Amniotic stem cell (primary cell): ENCODE results near the gene MCRIP2.

Experiments
- DNase-seq: peaks from one replicate; lab custom pipeline; 2025; lab: John Stamatoyannopoulos, UW

MCRIP2 gene

GRCh38 chr16:670485-671352 lies 29.1 kb downstream of the MCRIP2 start:
- DNase-seq = no peak

GRCh38 chr16:671353-672131 lies 29.9 kb downstream of the MCRIP2 start:
- no peak for DNase-seq

- DNase-seq = no peak
Measured at GRCh38 chr16:672371-672770, 30.7 kb downstream of the MCRIP2 start.

DNA sequence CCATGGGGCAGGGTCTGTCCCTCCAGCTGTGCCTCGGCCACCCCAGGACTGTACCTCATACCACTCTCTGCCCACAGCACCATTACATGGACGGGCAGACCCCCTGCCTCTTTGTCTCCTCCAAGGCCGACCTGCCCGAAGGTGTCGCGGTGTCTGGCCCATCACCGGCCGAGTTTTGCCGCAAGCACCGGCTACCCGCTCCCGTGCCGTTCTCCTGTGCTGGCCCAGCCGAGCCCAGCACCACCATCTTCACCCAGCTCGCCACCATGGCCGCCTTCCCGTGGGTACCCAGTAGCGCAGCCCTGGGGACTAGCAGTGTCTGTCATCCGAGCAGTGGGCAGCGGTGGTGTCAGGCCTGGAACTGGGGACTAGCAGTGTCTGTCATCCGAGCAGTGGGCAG lies 31.2 kb downstream of the MCRIP2 start:
- no peak for DNase-seq

DNA sequence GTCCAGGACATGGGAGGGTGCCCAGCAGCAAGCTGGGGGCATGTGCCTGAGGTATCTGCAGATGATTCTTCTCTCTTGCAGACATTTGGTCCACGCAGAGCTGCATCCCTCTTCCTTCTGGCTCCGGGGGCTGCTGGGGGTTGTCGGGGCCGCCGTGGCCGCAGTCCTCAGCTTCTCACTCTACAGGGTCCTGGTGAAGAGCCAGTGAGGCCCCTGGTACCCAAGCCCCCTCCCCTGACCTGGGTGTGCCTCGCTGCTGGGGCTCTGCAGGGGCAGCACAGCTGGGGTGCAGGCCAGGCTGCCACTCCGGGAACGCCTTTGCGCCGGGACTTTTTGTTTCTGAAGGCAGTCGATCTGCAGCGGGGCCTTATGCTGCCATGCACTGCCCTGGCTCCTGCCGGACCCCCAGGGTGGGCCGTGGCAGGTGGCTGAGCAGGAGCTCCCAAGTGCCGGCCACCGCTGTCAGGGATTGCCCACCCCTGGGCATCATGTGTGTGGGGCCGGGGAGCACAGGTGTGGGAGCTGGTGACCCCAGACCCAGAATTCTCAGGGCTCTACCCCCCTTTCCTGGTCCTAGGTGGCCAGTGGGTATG lies 31.9 kb downstream of the MCRIP2 start:
- DNase-seq = no peak

- no peak for DNase-seq
Measured at GRCh38 chr16:674214-674881, 32.7 kb downstream of the MCRIP2 start.

DNA sequence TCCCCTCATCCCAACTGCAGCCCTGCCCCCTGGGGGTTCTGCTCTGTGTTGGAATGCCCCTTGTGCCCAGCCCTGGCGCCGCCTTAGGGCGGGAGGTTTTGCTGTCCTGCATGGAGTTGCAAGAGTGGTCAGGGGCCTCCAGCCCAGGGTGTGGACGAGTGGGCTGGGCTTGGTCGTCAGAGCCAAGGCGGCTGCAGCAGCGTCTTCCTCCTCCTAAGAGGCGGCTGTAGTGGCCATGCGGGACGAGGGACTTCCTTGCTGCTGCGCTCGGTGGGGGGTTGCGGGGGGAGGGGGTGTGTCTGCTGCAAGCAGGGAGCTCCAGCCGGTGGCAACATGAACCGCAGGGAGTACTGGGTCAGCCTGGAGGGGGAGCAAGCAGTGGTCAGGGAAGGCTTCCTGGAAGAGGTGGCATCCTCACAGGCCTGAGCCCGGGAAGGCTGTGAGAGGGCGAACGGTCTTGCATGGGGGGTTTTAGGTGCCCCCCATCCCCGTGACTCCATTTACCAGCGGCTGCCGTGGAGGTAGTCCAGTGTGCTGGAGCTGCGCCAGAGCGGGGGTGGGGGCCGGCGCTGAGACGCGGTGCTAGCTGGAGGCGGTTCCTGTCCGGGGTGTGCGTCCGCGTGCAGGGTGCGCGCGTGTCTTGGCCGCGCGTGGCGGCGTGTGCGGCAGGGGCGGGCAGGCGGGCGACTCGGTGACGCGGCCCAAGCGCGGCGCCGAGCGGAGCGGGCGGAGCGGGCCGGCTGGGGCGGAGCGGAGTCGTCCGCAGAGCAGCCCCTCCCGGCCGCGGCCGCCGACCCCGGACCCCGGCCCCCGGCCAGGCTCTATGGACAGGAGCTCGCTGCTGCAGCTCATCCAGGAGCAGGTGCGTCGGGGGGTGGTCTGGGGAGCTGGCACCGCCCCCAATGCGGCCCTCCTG lies 33.6 kb downstream of the MCRIP2 start, which contains the start of gene RHBDL1:
TSS of gene RHBDL1 (plus strand) at position 704 of the 916 bp plus-strand sequence. CDS start at position 824, 120 bp downstream.
- no peak for DNase-seq

GRCh38 chr16:675884-676564 lies 34.4 kb downstream of the MCRIP2 start:
- DNase-seq = no peak

- no peak for DNase-seq
Measured at GRCh38 chr16:676565-676902, 34.9 kb downstream of the MCRIP2 start.

GRCh38 chr16:676913-677312 lies 35.3 kb downstream of the MCRIP2 start:
- no peak for DNase-seq

GRCh38 chr16:677316-678190 lies 35.9 kb downstream of the MCRIP2 start:
- no peak for DNase-seq

- no peak for DNase-seq
Measured at GRCh38 chr16:678209-678857, 36.7 kb downstream of the MCRIP2 start.

DNA sequence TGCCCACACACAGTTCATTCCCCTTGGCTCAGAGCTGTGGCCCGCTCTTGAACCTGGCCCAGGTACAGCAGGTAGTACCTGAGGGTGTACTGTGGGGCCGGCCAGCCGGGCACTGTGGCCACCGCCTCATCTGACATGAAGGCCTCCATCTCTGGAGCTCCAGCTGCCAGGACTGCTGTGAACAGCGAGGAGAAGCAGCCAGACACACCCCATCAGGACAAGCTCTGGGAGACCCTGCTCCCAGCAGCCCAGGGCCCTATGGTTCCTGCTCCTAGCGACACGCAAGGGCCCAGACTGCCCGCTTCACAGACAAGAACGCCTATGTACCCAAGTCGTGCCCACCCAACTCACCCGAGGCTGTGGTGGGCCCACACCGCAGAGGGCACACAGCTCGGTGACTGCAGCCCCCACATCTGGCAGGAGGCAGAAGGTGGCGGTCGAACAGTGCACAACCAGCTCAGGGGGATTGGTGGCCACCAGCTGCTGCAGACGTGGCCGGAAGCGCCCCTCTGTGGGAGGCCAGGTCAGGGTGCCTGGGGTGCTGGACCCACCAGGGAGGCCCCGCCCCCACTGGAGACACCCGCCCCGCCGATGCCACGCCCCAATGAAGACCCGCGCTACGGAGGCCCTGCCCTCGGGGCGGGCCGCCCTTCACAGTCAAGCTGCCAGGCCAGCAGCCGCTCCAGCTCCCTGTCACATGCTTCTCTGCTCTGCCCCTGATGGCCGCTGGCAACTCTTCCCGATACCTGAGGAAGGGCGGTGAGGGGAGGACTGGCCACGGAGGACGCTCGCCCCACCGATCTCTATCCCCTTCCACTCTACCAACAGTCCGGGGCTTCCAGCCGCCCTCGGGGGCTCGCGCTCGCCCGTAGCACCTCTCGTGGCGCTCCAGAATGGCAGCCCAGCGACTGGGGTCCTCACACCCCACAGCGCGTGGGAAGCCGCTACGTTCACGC lies 37.5 kb downstream of the MCRIP2 start:
- no peak for DNase-seq

DNA sequence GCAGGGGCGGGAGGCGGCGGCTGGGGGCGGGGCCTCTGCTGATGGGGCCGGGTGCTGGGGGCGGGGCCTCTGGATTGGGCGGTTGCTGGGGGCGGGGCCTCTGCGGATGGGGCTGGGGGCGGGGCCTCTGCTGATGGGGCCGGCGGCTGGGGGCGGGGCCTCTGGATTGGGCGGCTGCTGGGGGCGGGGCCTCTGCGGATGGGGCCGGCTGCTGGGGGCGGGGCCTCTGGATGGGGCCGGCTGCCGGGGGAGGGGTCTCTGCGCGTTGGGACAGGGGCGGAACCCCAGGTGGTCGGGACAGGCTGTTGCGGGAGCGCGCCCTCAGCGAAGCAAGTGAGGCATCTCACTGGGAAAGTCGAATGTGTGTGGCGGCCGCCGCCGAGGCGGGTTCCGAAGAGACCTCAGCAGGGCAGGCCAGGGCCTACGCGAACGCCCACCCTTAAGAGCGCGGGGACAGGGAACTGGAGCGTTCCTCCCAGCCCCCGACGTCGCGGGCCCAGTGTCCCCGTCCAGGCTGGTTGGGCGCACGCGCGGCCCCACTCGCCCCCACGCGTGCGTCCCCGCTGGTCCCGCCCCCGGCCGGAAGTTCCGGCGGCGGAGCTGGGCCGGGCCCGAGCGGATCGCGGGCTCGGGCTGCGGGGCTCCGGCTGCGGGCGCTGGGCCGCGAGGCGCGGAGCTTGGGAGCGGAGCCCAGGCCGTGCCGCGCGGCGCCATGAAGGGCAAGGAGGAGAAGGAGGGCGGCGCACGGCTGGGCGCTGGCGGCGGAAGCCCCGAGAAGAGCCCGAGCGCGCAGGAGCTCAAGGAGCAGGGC lies 38.4 kb downstream of the MCRIP2 start, which contains the start of gene STUB1:
TSS of gene STUB1 (plus strand) at position 597 of the 811 bp plus-strand sequence. CDS start at position 713, 116 bp downstream.
- peak; percentile 87 for DNase-seq

- DNase-seq = no peak
Measured at GRCh38 chr16:680625-680945, 39.0 kb downstream of the MCRIP2 start.

DNA sequence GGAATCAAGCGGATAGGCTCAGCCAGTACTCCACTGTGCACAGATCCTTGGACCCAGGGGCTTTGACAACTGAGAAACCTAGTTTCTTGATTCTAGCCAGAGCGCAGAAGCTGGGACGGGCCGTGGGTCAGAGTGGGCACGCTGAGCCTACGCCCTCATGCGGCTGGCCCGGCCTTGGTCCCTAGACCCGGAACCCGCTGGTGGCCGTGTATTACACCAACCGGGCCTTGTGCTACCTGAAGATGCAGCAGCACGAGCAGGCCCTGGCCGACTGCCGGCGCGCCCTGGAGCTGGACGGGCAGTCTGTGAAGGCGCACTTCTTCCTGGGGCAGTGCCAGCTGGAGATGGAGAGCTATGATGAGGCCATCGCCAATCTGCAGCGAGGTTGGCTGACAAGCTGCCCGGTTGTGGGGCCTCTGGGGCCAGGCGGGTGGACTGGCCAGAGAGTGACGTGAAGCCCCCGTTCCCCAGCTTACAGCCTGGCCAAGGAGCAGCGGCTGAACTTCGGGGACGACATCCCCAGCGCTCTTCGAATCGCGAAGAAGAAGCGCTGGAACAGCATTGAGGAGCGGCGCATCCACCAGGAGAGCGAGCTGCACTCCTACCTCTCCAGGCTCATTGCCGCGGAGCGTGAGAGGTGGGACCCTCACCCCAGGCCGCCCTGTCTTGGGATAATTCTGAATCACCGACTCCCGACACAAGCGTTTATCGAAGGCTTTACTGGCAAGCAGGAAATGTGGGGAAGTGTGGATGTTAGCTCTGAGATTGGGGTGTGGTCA lies 39.5 kb downstream of the MCRIP2 start:
- no peak for DNase-seq
